ENCODE data around the gene KLK10.

KLK10 gene

GRCh38 chr19:51059715-51060114, 40.2 kb upstream of the KLK10 start:
- TF ChIP-seq, protein P1, sequence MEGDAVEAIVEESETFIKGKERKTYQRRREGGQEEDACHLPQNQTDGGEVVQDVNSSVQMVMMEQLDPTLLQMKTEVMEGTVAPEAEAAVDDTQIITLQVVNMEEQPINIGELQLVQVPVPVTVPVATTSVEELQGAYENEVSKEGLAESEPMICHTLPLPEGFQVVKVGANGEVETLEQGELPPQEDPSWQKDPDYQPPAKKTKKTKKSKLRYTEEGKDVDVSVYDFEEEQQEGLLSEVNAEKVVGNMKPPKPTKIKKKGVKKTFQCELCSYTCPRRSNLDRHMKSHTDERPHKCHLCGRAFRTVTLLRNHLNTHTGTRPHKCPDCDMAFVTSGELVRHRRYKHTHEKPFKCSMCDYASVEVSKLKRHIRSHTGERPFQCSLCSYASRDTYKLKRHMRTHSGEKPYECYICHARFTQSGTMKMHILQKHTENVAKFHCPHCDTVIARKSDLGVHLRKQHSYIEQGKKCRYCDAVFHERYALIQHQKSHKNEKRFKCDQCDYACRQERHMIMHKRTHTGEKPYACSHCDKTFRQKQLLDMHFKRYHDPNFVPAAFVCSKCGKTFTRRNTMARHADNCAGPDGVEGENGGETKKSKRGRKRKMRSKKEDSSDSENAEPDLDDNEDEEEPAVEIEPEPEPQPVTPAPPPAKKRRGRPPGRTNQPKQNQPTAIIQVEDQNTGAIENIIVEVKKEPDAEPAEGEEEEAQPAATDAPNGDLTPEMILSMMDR (IDR thresholded peaks at IDR 0.05): no peak

DNA sequence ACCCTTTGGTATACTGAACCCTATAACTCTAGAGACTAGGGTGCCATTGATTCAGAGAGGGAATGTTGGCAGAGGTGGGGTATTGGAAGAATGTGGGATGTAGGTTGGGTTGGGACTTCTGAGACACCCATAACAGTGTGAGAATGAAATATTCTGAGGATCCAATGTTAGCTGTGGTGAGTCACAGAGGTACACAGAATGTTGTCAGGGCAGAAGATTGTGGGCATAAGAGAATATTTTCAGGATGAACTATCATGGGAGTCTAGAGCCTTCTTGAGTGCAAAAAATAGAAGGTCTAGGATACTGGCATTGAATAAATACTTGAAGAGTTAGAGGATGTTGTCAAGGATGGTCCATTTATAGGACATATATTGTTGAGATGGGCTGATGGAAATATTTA, 36.4 kb upstream of the KLK10 start:
- TF ChIP-seq, protein P1 (IDR thresholded peaks at IDR 0.05): no peak

- TF ChIP-seq, protein P1 (IDR thresholded peaks at IDR 0.05): no peak
These were observed 27.5 kb upstream of the KLK10 start for GRCh38 chr19:51047031-51047335.

- TF ChIP-seq, protein P1 (IDR thresholded peaks at IDR 0.05): no peak
These were observed 24.8 kb upstream of the KLK10 start for GRCh38 chr19:51044327-51044726.

- TF ChIP-seq, protein P1 (IDR thresholded peaks at IDR 0.05): no peak
These were observed 24.0 kb upstream of the KLK10 start for GRCh38 chr19:51043497-51043896.

DNA sequence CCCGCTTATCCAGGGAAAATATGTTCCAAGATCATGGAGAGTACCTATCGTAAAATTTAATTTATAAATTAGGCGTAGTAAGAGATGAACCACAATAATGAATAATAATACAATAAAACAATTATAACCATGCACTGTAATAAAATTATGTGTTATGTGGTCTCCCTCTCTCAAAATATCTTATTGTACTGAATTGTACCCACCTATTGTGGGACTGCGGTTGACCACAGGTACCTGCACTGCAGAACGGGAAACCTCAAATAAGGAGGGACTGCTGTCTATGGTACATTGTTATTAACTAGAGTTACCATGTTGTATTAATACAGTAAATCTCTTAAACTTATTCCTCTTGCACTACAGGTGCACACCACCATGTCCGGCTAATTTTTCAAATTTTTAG, 20.6 kb upstream of the KLK10 start:
- TF ChIP-seq, protein P1 (IDR thresholded peaks at IDR 0.05): no peak

- TF ChIP-seq, protein P1 (IDR thresholded peaks at IDR 0.05): no peak
These were observed 17.0 kb upstream of the KLK10 start for GRCh38 chr19:51036519-51036918.

DNA sequence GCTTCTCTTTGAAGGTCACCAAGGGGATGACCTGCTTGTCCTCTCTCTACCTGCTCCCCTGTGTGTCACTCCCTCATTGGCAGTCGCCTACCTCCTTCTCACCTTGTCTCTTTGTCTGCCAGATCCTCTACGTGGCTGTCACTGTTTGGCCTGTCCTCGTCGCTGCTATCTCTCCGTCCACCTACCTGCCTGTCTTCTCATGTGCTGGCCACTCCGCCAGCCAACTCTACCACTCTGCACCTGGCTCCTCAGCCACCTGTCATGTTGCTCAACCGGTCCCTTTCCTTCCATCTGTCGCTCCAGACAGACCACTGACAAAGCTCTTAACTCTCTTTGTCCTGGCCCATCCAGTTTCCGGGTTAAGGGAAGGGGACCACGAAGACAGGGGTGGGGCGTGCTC, 15.2 kb upstream of the KLK10 start, which contains the start of gene KLK12:
Gene KLK12, minus strand, starts transcription at position 299 of the 400 bp plus-strand sequence. CDS start 381 bp downstream, outside the sequence.
- TF ChIP-seq, protein P1 (IDR thresholded peaks at IDR 0.05): no peak
